ENCODE data around the gene CORIN. TPM values are rescaled to one million over a fixed set of nuclear protein-coding genes. Genes with fewer than 3 reads are reported as not detected.

CORIN gene
- total RNA-seq, 4 donors from 2014 or later = 0.49 to 5.3 (median 4.4) TPM; not detected in 1

- no peak for TF ChIP-seq CTCF (IDR thresholded peaks at IDR 0.05; ENCODE audit: low read depth)
Measured at GRCh38 chr4:47836641-47837093, 1.2 kb downstream of the CORIN start.

GRCh38 chr4:47835494-47835893 lies 2.4 kb downstream of the CORIN start:
- TF ChIP-seq CTCF (IDR thresholded peaks at IDR 0.05; ENCODE audit: low read depth) = no peak

GRCh38 chr4:47831026-47831679 lies 6.7 kb downstream of the CORIN start:
- no peak for TF ChIP-seq CTCF (IDR thresholded peaks at IDR 0.05; ENCODE audit: low read depth)

GRCh38 chr4:47830265-47831025 lies 7.4 kb downstream of the CORIN start:
- no peak for TF ChIP-seq CTCF (IDR thresholded peaks at IDR 0.05; ENCODE audit: low read depth)

- no peak for TF ChIP-seq CTCF (IDR thresholded peaks at IDR 0.05; ENCODE audit: low read depth)
Measured at GRCh38 chr4:47829438-47829837, 8.4 kb downstream of the CORIN start.

- no peak for TF ChIP-seq CTCF (IDR thresholded peaks at IDR 0.05; ENCODE audit: low read depth)
Measured at GRCh38 chr4:47827343-47828047, 10.4 kb downstream of the CORIN start.

- TF ChIP-seq CTCF (IDR thresholded peaks at IDR 0.05; ENCODE audit: low read depth) = no peak
Measured at GRCh38 chr4:47824840-47825239, 13.0 kb downstream of the CORIN start.
